DND-41 (cell line): ENCODE results near the gene PRPF38A.
"Not testable (repeated sequence)": the region's sequence is repeated elsewhere in the genome, so short reads cannot be mapped to it uniquely, and the experiment has no call there.

ENCODE experiments used
- ATAC-seq: fragments of 200-7000 bp; cut with Tn5 transposase; 3 replicates; pipeline ENCODE4 v1.9.1; 2021; ENCODE audit warnings: low read depth; ENCODE audit not compliant: insufficient read depth
- DNase-seq: peaks from one replicate; pipeline ENCODE4 v3.0.0-alpha.2; 2020
- H2AFZ ChIP-seq: 2 replicates; pipeline ENCODE4 v1.6.0; 2012; ENCODE audit warnings: low read depth, low read length
- H3K27ac ChIP-seq: 2 replicates; pipeline ENCODE4 v1.5.1; 2012; ENCODE audit warnings: low read length, inconsistent platforms
- H3K27me3 ChIP-seq: fragments of 200-600 bp; sonication (generic); 2 replicates; pipeline ENCODE4 v1.6.0; 2012; ENCODE audit warnings: low read length, mild to moderate bottlenecking, inconsistent platforms; ENCODE audit not compliant: insufficient read depth, poor library complexity
- H3K36me3 ChIP-seq: 2 replicates; pipeline ENCODE4 v1.5.1; 2012; ENCODE audit warnings: low read length, inconsistent platforms; ENCODE audit not compliant: insufficient read depth
- H3K4me1 ChIP-seq: 2 replicates; pipeline ENCODE4 v1.5.1; 2012; ENCODE audit warnings: mild to moderate bottlenecking, low read length; ENCODE audit not compliant: insufficient read depth
- H3K4me2 ChIP-seq: 2 replicates; pipeline ENCODE4 v1.6.0; 2012; ENCODE audit warnings: mild to moderate bottlenecking, moderate library complexity, low read length, inconsistent platforms; ENCODE audit not compliant: insufficient read depth
- H3K4me3 ChIP-seq, 2 experiments: fragments of 200-600 bp in 1 of 2; shearing (Covaris generic) in 1 of 2; 2 replicates each; pipeline ENCODE4 v1.5.1; 2012 to 2016; ENCODE audit warnings: inconsistent platforms in 2 of 2, low read length in 2 of 2, mild to moderate bottlenecking in 2 of 2, low read depth in 1 of 2, moderate library complexity in 1 of 2
- H3K79me2 ChIP-seq: 2 replicates; pipeline ENCODE4 v1.6.0; 2012; ENCODE audit warnings: low read length, inconsistent platforms; ENCODE audit not compliant: insufficient read depth
- H3K9ac ChIP-seq: 2 replicates; pipeline ENCODE4 v1.6.0; 2012; ENCODE audit warnings: low read depth, mild to moderate bottlenecking, inconsistent platforms, low read length, moderate library complexity
- H3K9me3 ChIP-seq: 2 replicates; pipeline ENCODE4 v1.5.1; 2012; ENCODE audit warnings: low read length, moderate library complexity, mild to moderate bottlenecking, inconsistent platforms; ENCODE audit not compliant: insufficient read depth, severe bottlenecking
- H4K20me1 ChIP-seq: 2 replicates; pipeline ENCODE4 v1.6.0; 2012; ENCODE audit warnings: low read length; ENCODE audit not compliant: insufficient read depth
- CTCF ChIP-seq: IDR thresholded peaks from 2 replicates; pipeline ENCODE4 v1.5.1; 2012; ENCODE audit warnings: borderline replicate concordance, low read length, moderate library complexity, mild to moderate bottlenecking; ENCODE audit not compliant: poor library complexity, severe bottlenecking; ENCODE audit errors: extremely low read depth
- EZH2 ChIP-seq: IDR thresholded peaks from 3 replicates; pipeline ENCODE4 v1.6.1; 2012; ENCODE audit warnings: borderline replicate concordance, low read depth, mild to moderate bottlenecking, moderate library complexity, low read length, inconsistent platforms; ENCODE audit not compliant: severe bottlenecking

Gene PRPF38A

GRCh38 chr1:52368383-52369172, 35.8 kb upstream of the PRPF38A start:
- Histone ChIP-seq H2AFZ (peak overlapping the region; percentile 75), H3K4me1 (peaks cover 45% of the 10 kb centered on the region), H3K9ac (peak overlapping the region; percentile 46), H3K27ac (no peak overlapping the region), H3K36me3 (peaks cover 33% of the 10 kb centered on the region), H3K9me3 (no peaks in the 10 kb centered on the region), H4K20me1 (0 out of 2 replicates have a peak, but pooled peaks cover 4% of the 10 kb centered on the region), H3K79me2 (peaks cover 23% of the 10 kb centered on the region), H3K27me3 (no peaks in the 10 kb centered on the region), H3K4me3 (peak overlapping the region; percentile 22 to 54; a peak in 3 of 4 replicates), H3K4me2 (peak overlapping the region; percentile 78)
- peak; percentile 78 for DNase-seq
- peak; percentile 54 for ATAC-seq
- TF ChIP-seq EZH2 (no peak), CTCF (peak; percentile 54)

GRCh38 chr1:52369851-52370250, 34.6 kb upstream of the PRPF38A start:
- peaks cover 11% of the 10 kb centered on the region for H3K79me2 ChIP-seq
- not testable (repeated sequence) for H4K20me1 ChIP-seq, H2AFZ ChIP-seq, H3K9me3 ChIP-seq, H3K27ac ChIP-seq, H3K27me3 ChIP-seq, ATAC-seq, H3K4me3 ChIP-seq, H3K4me2 ChIP-seq, DNase-seq, H3K9ac ChIP-seq
- H3K36me3 ChIP-seq, result peaks cover 36% of the 10 kb centered on the region
- peaks cover 34% of the 10 kb centered on the region for H3K4me1 ChIP-seq

- H3K4me2 ChIP-seq, result no peak overlapping the region
- H4K20me1 ChIP-seq, result peaks cover 16% of the 10 kb centered on the region; the same call in 1 of the 2 replicates
- H2AFZ ChIP-seq, result no peak overlapping the region
- TF ChIP-seq EZH2 (no peak), CTCF (no peak)
- H3K27me3 ChIP-seq, result no peaks in the 10 kb centered on the region
- H3K4me1 ChIP-seq, result no peaks in the 10 kb centered on the region
- H3K36me3 ChIP-seq, result peaks cover 98% of the 10 kb centered on the region
- H3K9me3 ChIP-seq, result no peaks in the 10 kb centered on the region
- ATAC-seq (no peak), DNase-seq (no peak)
- no peak overlapping the region for H3K9ac ChIP-seq
- no peak overlapping the region for H3K4me3 ChIP-seq
- H3K79me2 ChIP-seq, result 0 out of 2 replicates have a peak, but pooled peaks cover 6% of the 10 kb centered on the region
- H3K27ac ChIP-seq, result no peak overlapping the region
These were observed 19.0 kb upstream of the PRPF38A start for GRCh38 chr1:52385376-52385775.

GRCh38 chr1:52386458-52386857, 17.9 kb upstream of the PRPF38A start:
- no peaks in the 10 kb centered on the region for H3K4me1 ChIP-seq
- H3K4me2 ChIP-seq, result no peak overlapping the region
- no peak for ATAC-seq
- no peaks in the 10 kb centered on the region for H3K9me3 ChIP-seq
- no peak overlapping the region for H3K9ac ChIP-seq
- no peak overlapping the region for H2AFZ ChIP-seq
- H3K27me3 ChIP-seq, result no peaks in the 10 kb centered on the region
- H3K27ac ChIP-seq, result no peak overlapping the region
- DNase-seq, result no peak
- no peak overlapping the region for H3K4me3 ChIP-seq
- TF ChIP-seq EZH2 (no peak), CTCF (no peak)
- H4K20me1 ChIP-seq, result peaks cover 16% of the 10 kb centered on the region; the same call in 1 of the 2 replicates
- H3K79me2 ChIP-seq, result 0 out of 2 replicates have a peak, but pooled peaks cover 6% of the 10 kb centered on the region
- H3K36me3 ChIP-seq, result peaks cover 91% of the 10 kb centered on the region
